Muscle of leg (tissue), 16 donors: ENCODE measurements around the gene ZNF287. TPM values are rescaled to one million over a fixed set of nuclear protein-coding genes. Genes with fewer than 3 reads are reported as not detected.

Experiments
- DNase-seq: peaks from one replicate; pipeline ENCODE4 v3.0.0; 2013
- H3K27ac ChIP-seq: one replicate; pipeline ENCODE4 v1.5.1; 2013; ENCODE audit warnings: mild to moderate bottlenecking, low read length, control low read depth
- H3K27me3 ChIP-seq: one replicate; pipeline ENCODE4 v1.6.1; 2013; ENCODE audit warnings: low read length; ENCODE audit not compliant: control insufficient read depth, insufficient read depth
- H3K36me3 ChIP-seq: one replicate; pipeline ENCODE4 v1.6.1; 2013; ENCODE audit warnings: low read length; ENCODE audit not compliant: control insufficient read depth, insufficient read depth
- H3K4me1 ChIP-seq: one replicate; pipeline ENCODE4 v1.6.1; 2013; ENCODE audit warnings: low read length; ENCODE audit not compliant: control insufficient read depth, insufficient read depth
- H3K4me3 ChIP-seq: one replicate; pipeline ENCODE4 v1.5.1; 2013; ENCODE audit warnings: low read length, control low read depth
- H3K9me3 ChIP-seq: replicated peaks from 2 replicates; pipeline ENCODE4 v1.6.1; 2013; ENCODE audit warnings: low read depth, low read length; ENCODE audit not compliant: control insufficient read depth
- WGBS: methylation state at CpG from one replicate; pipeline ENCODE4 v1.1.5; 2013; ENCODE audit warnings: missing lambda C conversion rate; ENCODE audit not compliant: insufficient coverage; 5-methylcytosine and 5-hydroxymethylcytosine counted together
- long read RNA-seq, 11 donors: transcript quantifications; one replicate each; lab custom pipeline, GENCODE V29; 2026
- polyA plus RNA-seq, 8 donors: library from polyadenylated mRNA; unstranded; fragments of 120-200 nt; gene quantifications; one replicate each; pipeline versions ENCODE4 v1.2.1 to v1.2.3, GENCODE V29; 2013; ENCODE audit warnings: inconsistent platforms in 1 of 8, low replicate concordance in 1 of 8; ENCODE audit not compliant: insufficient read length in 8 of 8, insufficient read depth in 1 of 8
- total RNA-seq: library from RNA; stranded (reverse); fragments of 120-200 nt; gene quantifications from one replicate; pipeline ENCODE4 v1.2.4, GENCODE V29; 2013

The ZNF287 gene
- total RNA-seq (6.9 TPM), polyA plus RNA-seq (1 to 10 TPM; 3.8 to 6.9 (median 5.1) TPM)
- long read RNA-seq, donor 1, partial matches to known transcripts = 0 of 1 reads
- long read RNA-seq, donor 1, other reads (novel, unspliced or antisense) = 0 of 1 reads
- long read RNA-seq, donor 2 = 0 reads
- long read RNA-seq, donor 3, partial matches to known transcripts = 0 of 3 reads
- long read RNA-seq, donor 3, other reads (novel, unspliced or antisense) = 0 of 3 reads
- long read RNA-seq, donor 4 = 0 reads
- long read RNA-seq, donor 5, partial matches to known transcripts = 6 of 11 reads
- long read RNA-seq, donor 5, other reads (novel, unspliced or antisense) = 0 of 11 reads
- long read RNA-seq, donor 6, partial matches to known transcripts = 0 of 5 reads
- long read RNA-seq, donor 6, other reads (novel, unspliced or antisense) = 0 of 5 reads
- long read RNA-seq, donor 7, partial matches to known transcripts = 0 of 2 reads
- long read RNA-seq, donor 7, other reads (novel, unspliced or antisense) = 0 of 2 reads
- long read RNA-seq, donor 8, partial matches to known transcripts = 0 of 1 reads
- long read RNA-seq, donor 8, other reads (novel, unspliced or antisense) = 0 of 1 reads
- long read RNA-seq, donor 9, partial matches to known transcripts = 0 of 1 reads
- long read RNA-seq, donor 9, other reads (novel, unspliced or antisense) = 0 of 1 reads
- long read RNA-seq, donor 10, partial matches to known transcripts = 0 of 3 reads
- long read RNA-seq, donor 10, other reads (novel, unspliced or antisense) = 0 of 3 reads
- long read RNA-seq, donor 11, partial matches to known transcripts = 0 of 1 reads
- long read RNA-seq, donor 11, other reads (novel, unspliced or antisense) = 0 of 1 reads

- peak; percentile 97 for DNase-seq
- Histone ChIP-seq H3K9me3 (no peaks in the 10 kb centered on the region), H3K4me3 (peak within 1 kb of the TSS; percentile 82), H3K4me1 (peaks cover 9% of the 10 kb centered on the region), H3K36me3 (peaks cover 14% of the 10 kb centered on the region), H3K27ac (peak within 1 kb of the TSS; percentile 7), H3K27me3 (peaks cover 3% of the 10 kb centered on the region)
- WGBS = 1% methylated on average over 74 of the region's 77 CpGs
Measured at GRCh38 chr17:16568541-16569357, at the start of gene ZNF287. ZNF287 (minus strand) TSS chr17:16569204; CDS start chr17:16567731, 1,473 bp downstream.

- no peaks in the 10 kb centered on the region for H3K4me1 ChIP-seq
- no peak for DNase-seq
- H3K27me3 ChIP-seq = no peaks in the 10 kb centered on the region
- H3K4me3 ChIP-seq = no peak overlapping the region
- WGBS = 95% methylated on average over 43 of the region's 53 CpGs
- H3K27ac ChIP-seq = no peak overlapping the region
- peaks cover 2% of the 10 kb centered on the region for H3K36me3 ChIP-seq
- peaks cover 43% of the 10 kb centered on the region for H3K9me3 ChIP-seq
Measured at GRCh38 chr17:16617481-16618060, 48.6 kb upstream of the ZNF287 start.

- 69% methylated on average over 4 of the region's 5 CpGs for WGBS
Measured at GRCh38 chr17:16599537-16599936, 30.5 kb upstream of the ZNF287 start.

GRCh38 chr17:16593356-16594102, 24.5 kb upstream of the ZNF287 start:
- Histone ChIP-seq H3K9me3 (no peaks in the 10 kb centered on the region), H3K27me3 (peaks cover 5% of the 10 kb centered on the region), H3K27ac (no peak overlapping the region), H3K4me1 (peaks cover 4% of the 10 kb centered on the region), H3K4me3 (no peak overlapping the region), H3K36me3 (no peaks in the 10 kb centered on the region)
- no CpG with 5 or more reads among the region's 2 CpGs for WGBS
- DNase-seq = no peak

More at GRCh38 chr17:16599537-16599936, 30.5 kb upstream of the ZNF287 start:
- Histone ChIP-seq H3K27me3 (no peaks in the 10 kb centered on the region), H3K4me3 (no peak overlapping the region), H3K36me3 (no peaks in the 10 kb centered on the region), H3K4me1 (no peaks in the 10 kb centered on the region), H3K27ac (no peak overlapping the region), H3K9me3 (no peaks in the 10 kb centered on the region)
- DNase-seq = no peak

- peak overlapping the region; percentile 57 for H3K27ac ChIP-seq
- H3K9me3 ChIP-seq = no peaks in the 10 kb centered on the region
- H3K4me1 ChIP-seq = peaks cover 13% of the 10 kb centered on the region
- H3K4me3 ChIP-seq = peak overlapping the region; percentile 78
- DNase-seq = peak; percentile 93
- peaks cover 7% of the 10 kb centered on the region for H3K27me3 ChIP-seq
- WGBS = 3% methylated on average over 46 of the region's 53 CpGs
- no peaks in the 10 kb centered on the region for H3K36me3 ChIP-seq
Measured at GRCh38 chr17:16589097-16589969, 20.3 kb upstream of the ZNF287 start.

- 36% methylated on average over 2 of the region's 4 CpGs for WGBS
- DNase-seq = peak; percentile 56
- H3K4me3 ChIP-seq = no peak overlapping the region
- peaks cover 7% of the 10 kb centered on the region for H3K27me3 ChIP-seq
- no peak overlapping the region for H3K27ac ChIP-seq
- no peaks in the 10 kb centered on the region for H3K36me3 ChIP-seq
- H3K4me1 ChIP-seq = peaks cover 15% of the 10 kb centered on the region
- no peaks in the 10 kb centered on the region for H3K9me3 ChIP-seq
Measured at GRCh38 chr17:16585796-16586195, 16.8 kb upstream of the ZNF287 start.

GRCh38 chr17:16584273-16584995, 15.4 kb upstream of the ZNF287 start:
- peak; percentile 97 for DNase-seq
- H3K4me1 ChIP-seq = peaks cover 15% of the 10 kb centered on the region
- peak overlapping the region; percentile 63 for H3K27ac ChIP-seq
- no peaks in the 10 kb centered on the region for H3K9me3 ChIP-seq
- peak overlapping the region; percentile 45 for H3K4me3 ChIP-seq
- peaks cover 7% of the 10 kb centered on the region for H3K27me3 ChIP-seq
- no peaks in the 10 kb centered on the region for H3K36me3 ChIP-seq
- WGBS = 2% methylated on average over 30 of the region's 39 CpGs

GRCh38 chr17:16583781-16584180, 14.8 kb upstream of the ZNF287 start:
- H3K27ac ChIP-seq = no peak overlapping the region
- no peak overlapping the region for H3K4me3 ChIP-seq

More at GRCh38 chr17:16583781-16584180, 14.8 kb upstream of the ZNF287 start:
- no peak for DNase-seq
- Histone ChIP-seq H3K27me3 (peaks cover 5% of the 10 kb centered on the region), H3K36me3 (no peaks in the 10 kb centered on the region), H3K4me1 (peaks cover 13% of the 10 kb centered on the region), H3K9me3 (no peaks in the 10 kb centered on the region)
- WGBS = 32% methylated on average over 4 of the region's 7 CpGs
